Neural crest cell (in vitro differentiated cells): ENCODE results near the gene CCDC60. TPM values are rescaled to one million over a fixed set of nuclear protein-coding genes. Genes with fewer than 3 reads are reported as not detected.

Experiments
- DNase-seq: peaks from one replicate; pipeline ENCODE4 v3.0.0; 2021; ENCODE audit warnings: low read depth, mixed read lengths, low spot score
- H3K27ac Mint-ChIP-seq: one replicate; pipeline ENCODE4 v1.8.0; 2021; ENCODE audit warnings: mild to moderate bottlenecking, mixed read lengths; ENCODE audit not compliant: unreplicated experiment
- H3K27me3 Mint-ChIP-seq: 2 replicates; pipeline ENCODE4 v1.8.0; 2021; ENCODE audit warnings: low read depth, mild to moderate bottlenecking, mixed read lengths
- H3K36me3 Mint-ChIP-seq: 2 replicates; pipeline ENCODE4 v1.8.0; 2021; ENCODE audit warnings: low read depth, mild to moderate bottlenecking, mixed read lengths
- H3K4me1 Mint-ChIP-seq: 2 replicates; pipeline ENCODE4 v1.8.0; 2021; ENCODE audit warnings: mixed read lengths
- H3K4me3 Mint-ChIP-seq: one replicate; pipeline ENCODE4 v1.8.0; 2021; ENCODE audit warnings: mild to moderate bottlenecking, mixed read lengths
- H3K9me3 Mint-ChIP-seq: 2 replicates; pipeline ENCODE4 v1.8.0; 2021; ENCODE audit warnings: mixed read lengths
- total RNA-seq: library from RNA; stranded (reverse); gene quantifications from 2 replicates; pipeline ENCODE4 v1.2.1, GENCODE V29; 2021
- TF ChIP-seq, protein P1 (sequence below): fragments of 200-600 bp; sonication (generic); conservative IDR thresholded peaks from 2 replicates; pipeline ENCODE4 v1.5.0; 2021; ENCODE audit warnings: antibody characterized with exemption, mild to moderate bottlenecking

CCDC60 gene
- total RNA-seq, 1 donor from 2014 or later = 0.75 TPM

DNA sequence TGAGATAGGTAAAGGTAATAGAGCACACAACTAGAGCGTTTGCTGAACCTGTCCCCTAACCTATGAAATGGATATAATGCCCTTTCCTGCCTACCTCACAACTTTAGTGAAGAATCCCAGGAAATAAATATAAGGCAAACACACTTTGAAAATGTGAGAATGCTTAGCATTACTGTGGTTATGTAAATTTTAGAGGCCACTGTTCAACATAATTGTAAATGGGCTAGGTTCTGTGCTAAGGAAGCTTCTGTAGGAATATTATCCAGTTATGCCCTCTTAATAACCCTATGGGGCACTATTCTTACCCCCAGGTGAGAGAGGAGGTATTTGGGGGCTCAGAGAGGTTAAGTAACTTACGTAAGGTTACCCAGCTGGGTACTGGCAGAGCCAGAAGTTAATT, 166.5 kb downstream of the CCDC60 start:
- no peaks in the 10 kb centered on the region for H3K36me3 Mint-ChIP-seq
- no peaks in the 10 kb centered on the region for H3K9me3 Mint-ChIP-seq
- peaks cover 62% of the 10 kb centered on the region for H3K27me3 Mint-ChIP-seq
- H3K4me1 Mint-ChIP-seq = no peaks in the 10 kb centered on the region
- no peak overlapping the region for H3K27ac Mint-ChIP-seq
- no peak for DNase-seq
- no peak overlapping the region for H3K4me3 Mint-ChIP-seq
- TF ChIP-seq, protein P1, sequence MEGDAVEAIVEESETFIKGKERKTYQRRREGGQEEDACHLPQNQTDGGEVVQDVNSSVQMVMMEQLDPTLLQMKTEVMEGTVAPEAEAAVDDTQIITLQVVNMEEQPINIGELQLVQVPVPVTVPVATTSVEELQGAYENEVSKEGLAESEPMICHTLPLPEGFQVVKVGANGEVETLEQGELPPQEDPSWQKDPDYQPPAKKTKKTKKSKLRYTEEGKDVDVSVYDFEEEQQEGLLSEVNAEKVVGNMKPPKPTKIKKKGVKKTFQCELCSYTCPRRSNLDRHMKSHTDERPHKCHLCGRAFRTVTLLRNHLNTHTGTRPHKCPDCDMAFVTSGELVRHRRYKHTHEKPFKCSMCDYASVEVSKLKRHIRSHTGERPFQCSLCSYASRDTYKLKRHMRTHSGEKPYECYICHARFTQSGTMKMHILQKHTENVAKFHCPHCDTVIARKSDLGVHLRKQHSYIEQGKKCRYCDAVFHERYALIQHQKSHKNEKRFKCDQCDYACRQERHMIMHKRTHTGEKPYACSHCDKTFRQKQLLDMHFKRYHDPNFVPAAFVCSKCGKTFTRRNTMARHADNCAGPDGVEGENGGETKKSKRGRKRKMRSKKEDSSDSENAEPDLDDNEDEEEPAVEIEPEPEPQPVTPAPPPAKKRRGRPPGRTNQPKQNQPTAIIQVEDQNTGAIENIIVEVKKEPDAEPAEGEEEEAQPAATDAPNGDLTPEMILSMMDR = no peak

DNA sequence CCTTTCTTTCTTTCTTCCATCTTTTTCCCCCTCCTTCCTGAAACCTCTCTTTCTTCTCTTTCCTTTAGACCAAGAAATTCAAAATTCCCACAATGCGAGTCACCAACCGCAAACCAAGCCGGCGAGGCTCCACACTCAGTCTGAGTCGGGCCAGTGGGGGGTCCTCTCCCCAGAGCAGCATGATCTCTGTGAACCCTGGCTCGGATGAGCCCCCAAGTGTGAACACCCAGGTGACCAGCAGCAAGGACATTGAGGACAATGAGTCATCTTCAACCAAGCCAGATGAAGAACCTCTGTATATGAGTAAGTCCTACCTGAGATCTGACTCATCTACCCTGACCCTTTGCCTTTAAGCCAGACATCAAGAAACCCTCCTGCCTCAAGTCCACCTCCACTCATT, 170.5 kb downstream of the CCDC60 start:
- no peaks in the 10 kb centered on the region for H3K4me1 Mint-ChIP-seq
- no peak overlapping the region for H3K4me3 Mint-ChIP-seq
- H3K27me3 Mint-ChIP-seq = peaks cover 40% of the 10 kb centered on the region
- TF ChIP-seq, protein P1 = no peak
- no peaks in the 10 kb centered on the region for H3K36me3 Mint-ChIP-seq
- H3K9me3 Mint-ChIP-seq = no peaks in the 10 kb centered on the region
- no peak overlapping the region for H3K27ac Mint-ChIP-seq
- DNase-seq = no peak

DNA sequence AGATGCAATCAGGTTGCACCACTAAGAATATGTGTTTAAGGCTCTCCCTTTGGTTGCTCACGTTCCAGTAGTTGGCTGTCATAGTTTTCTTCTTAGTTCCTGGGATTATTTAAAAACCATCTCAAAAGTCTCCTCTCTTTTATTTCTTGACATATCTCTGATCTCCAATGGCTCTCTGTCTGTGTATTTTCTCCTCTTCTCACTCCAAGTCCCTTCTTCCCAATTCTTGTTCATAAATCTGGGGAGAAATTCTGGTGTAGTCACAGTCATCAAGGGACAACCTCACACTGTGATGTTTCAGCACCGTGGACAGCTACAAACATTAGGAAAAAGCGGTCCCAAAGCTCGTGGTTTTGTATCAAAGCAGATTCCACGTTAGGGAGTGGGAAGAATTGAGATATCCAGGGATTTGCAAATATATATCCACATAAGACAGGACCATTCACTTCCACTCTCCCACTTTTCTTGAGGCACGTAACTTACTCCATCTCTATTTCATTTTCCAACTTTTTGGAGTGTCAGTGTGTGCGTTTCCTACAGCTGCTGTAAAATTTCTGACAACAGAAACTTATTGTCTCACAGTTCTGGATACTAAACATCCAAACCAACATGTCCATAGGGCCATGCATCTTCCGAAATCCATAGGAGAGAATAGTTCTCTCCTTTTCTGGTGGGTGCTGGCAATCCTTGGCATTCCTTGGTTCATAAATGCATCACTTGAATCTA, 178.4 kb downstream of the CCDC60 start:
- Mint-ChIP-seq H3K27ac (no peak overlapping the region), H3K27me3 (peaks cover 33% of the 10 kb centered on the region), H3K36me3 (no peaks in the 10 kb centered on the region), H3K4me3 (no peak overlapping the region), H3K4me1 (no peaks in the 10 kb centered on the region), H3K9me3 (no peaks in the 10 kb centered on the region)
- TF ChIP-seq, protein P1 = no peak
- peak; percentile 43 for DNase-seq

DNA sequence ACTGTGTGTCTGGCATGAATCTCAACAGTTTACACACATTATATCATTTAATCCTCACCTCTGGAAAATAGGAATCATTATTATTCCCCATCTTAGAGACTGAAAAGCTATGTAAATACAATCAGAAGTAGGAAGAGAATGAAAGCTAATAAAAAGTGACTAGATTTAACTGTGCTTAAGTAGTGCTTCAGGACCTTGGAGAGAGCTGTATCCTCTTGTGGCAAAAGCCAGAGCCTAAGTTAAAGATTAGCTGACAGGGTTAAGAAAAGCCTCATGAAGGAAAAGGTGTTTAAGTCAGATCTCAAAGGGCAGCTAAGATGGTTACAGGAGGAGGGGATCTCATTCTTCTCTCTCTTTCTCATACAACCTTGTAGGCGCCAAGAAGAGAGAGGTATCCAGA, 193.7 kb downstream of the CCDC60 start:
- Mint-ChIP-seq H3K36me3 (no peaks in the 10 kb centered on the region), H3K4me3 (no peak overlapping the region), H3K9me3 (peaks cover 3% of the 10 kb centered on the region), H3K27ac (no peak overlapping the region), H3K27me3 (peaks cover 75% of the 10 kb centered on the region), H3K4me1 (no peaks in the 10 kb centered on the region)
- TF ChIP-seq, protein P1 = no peak
- DNase-seq = no peak

GRCh38 chr12:119540476-119540875, 205.9 kb downstream of the CCDC60 start:
- H3K4me1 Mint-ChIP-seq = no peaks in the 10 kb centered on the region
- H3K36me3 Mint-ChIP-seq = no peaks in the 10 kb centered on the region
- H3K27ac Mint-ChIP-seq = no peak overlapping the region
- H3K4me3 Mint-ChIP-seq = no peak overlapping the region
- no peaks in the 10 kb centered on the region for H3K9me3 Mint-ChIP-seq
- H3K27me3 Mint-ChIP-seq = peaks cover 58% of the 10 kb centered on the region
- DNase-seq = no peak
- TF ChIP-seq, protein P1 = no peak
